SK-N-SH (cell line): ENCODE data around the gene CLIC4.

Source experiments
- EZH2phosphoT487 ChIP-seq: fragments of 200-600 bp; sonication (generic); IDR thresholded peaks from 2 replicates; pipeline ENCODE4 v1.6.1; 2017; ENCODE audit warnings: low read depth, mixed run types, mild to moderate bottlenecking, antibody characterized with exemption, moderate library complexity, borderline replicate concordance
- GABPA ChIP-seq: IDR thresholded peaks from 2 replicates; pipeline ENCODE4 v1.4.0; 2012; ENCODE audit warnings: low read depth, mild to moderate bottlenecking
- POLR2AphosphoS5 ChIP-seq: IDR thresholded peaks from 2 replicates; pipeline ENCODE4 v1.6.1; 2012; ENCODE audit warnings: low read depth, low read length
- RXRA ChIP-seq: IDR thresholded peaks from 2 replicates; pipeline ENCODE4 v1.4.0; 2012; ENCODE audit warnings: low read depth, mild to moderate bottlenecking, borderline replicate concordance
- TF ChIP-seq, protein P1 (sequence below): IDR thresholded peaks from 2 replicates; pipeline ENCODE4 v1.6.1; 2012; ENCODE audit warnings: mild to moderate bottlenecking, low read depth, low read length, moderate library complexity
- TF ChIP-seq, protein P2 (sequence below): IDR thresholded peaks from 2 replicates; pipeline ENCODE4 v1.4.0; 2012; ENCODE audit warnings: low read depth

DNA sequence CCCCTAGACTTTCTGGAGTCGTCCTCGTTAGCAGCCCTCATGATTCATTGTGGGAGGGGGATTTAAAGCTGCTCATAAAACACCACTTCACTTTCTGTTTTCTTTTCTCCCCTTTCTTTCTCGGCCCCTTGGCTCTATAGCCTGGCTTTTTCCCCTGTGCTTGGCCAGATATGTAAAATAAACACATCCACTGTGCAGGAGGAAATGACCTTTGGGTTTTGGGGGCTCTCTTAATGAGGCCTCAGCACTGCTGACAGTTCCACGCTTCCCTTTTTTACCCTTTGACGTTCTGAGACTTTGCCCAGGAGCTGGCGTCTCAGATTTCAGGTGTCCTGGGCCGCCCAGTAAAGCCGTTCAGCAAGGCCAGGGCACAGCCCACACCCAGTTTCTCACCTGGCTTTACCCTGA lies 119.1 kb downstream of the CLIC4 start:
- no peak for TF ChIP-seq POLR2AphosphoS5
- TF ChIP-seq, protein P1, sequence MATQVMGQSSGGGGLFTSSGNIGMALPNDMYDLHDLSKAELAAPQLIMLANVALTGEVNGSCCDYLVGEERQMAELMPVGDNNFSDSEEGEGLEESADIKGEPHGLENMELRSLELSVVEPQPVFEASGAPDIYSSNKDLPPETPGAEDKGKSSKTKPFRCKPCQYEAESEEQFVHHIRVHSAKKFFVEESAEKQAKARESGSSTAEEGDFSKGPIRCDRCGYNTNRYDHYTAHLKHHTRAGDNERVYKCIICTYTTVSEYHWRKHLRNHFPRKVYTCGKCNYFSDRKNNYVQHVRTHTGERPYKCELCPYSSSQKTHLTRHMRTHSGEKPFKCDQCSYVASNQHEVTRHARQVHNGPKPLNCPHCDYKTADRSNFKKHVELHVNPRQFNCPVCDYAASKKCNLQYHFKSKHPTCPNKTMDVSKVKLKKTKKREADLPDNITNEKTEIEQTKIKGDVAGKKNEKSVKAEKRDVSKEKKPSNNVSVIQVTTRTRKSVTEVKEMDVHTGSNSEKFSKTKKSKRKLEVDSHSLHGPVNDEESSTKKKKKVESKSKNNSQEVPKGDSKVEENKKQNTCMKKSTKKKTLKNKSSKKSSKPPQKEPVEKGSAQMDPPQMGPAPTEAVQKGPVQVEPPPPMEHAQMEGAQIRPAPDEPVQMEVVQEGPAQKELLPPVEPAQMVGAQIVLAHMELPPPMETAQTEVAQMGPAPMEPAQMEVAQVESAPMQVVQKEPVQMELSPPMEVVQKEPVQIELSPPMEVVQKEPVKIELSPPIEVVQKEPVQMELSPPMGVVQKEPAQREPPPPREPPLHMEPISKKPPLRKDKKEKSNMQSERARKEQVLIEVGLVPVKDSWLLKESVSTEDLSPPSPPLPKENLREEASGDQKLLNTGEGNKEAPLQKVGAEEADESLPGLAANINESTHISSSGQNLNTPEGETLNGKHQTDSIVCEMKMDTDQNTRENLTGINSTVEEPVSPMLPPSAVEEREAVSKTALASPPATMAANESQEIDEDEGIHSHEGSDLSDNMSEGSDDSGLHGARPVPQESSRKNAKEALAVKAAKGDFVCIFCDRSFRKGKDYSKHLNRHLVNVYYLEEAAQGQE = no peak
- TF ChIP-seq EZH2phosphoT487 = no peak
- no peak for TF ChIP-seq GABPA
- TF ChIP-seq RXRA = no peak
- TF ChIP-seq, protein P2, sequence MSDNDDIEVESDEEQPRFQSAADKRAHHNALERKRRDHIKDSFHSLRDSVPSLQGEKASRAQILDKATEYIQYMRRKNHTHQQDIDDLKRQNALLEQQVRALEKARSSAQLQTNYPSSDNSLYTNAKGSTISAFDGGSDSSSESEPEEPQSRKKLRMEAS = no peak
